CD4-positive, alpha-beta T cell (primary cell): ENCODE data around the gene FBLN1. TPM values are rescaled to one million over a fixed set of nuclear protein-coding genes. Genes with fewer than 3 reads are reported as not detected.

Experiments used
- ATAC-seq: fragments of 200-7000 bp; cut with Tn5 transposase; one replicate; pipeline ENCODE4 v1.10.0; 2022; ENCODE audit warnings: mild to moderate bottlenecking; ENCODE audit not compliant: poor library complexity
- CTCF ChIA-PET: fragments of 350-600 bp; sonication (Branson Sonifier 250); formaldehyde crosslinking; loops from one replicate; lab custom pipeline; 2021; ENCODE audit warnings: antibody characterized with exemption, inconsistent platforms; lab: Charles Lee
- POLR2A ChIA-PET: fragments of 350-600 bp; sonication (Branson Sonifier 250); formaldehyde crosslinking; loops from one replicate; lab custom pipeline; 2021; ENCODE audit warnings: antibody characterized with exemption, inconsistent platforms; lab: Charles Lee
- DNase-seq, 14 experiments: peaks; one replicate each; pipeline ENCODE4 v3.0.0-alpha.2; 2013 to 2020; ENCODE audit warnings: mixed read lengths in 2 of 14
- H3K27ac ChIP-seq, 2 donors: one replicate each; pipeline versions ENCODE4 v1.5.1 to v1.7.0; 2013; ENCODE audit warnings: low read length in 2 of 2, low read depth in 1 of 2, mild to moderate bottlenecking in 1 of 2
- H3K27me3 ChIP-seq, 2 experiments: 1 replicate in 1 of 2; 2 replicates in 1 of 2; pipeline versions ENCODE4 v1.6.1 to v1.7.0; 2013; ENCODE audit warnings: low read length in 2 of 2, control low read depth in 1 of 2, mild to moderate bottlenecking in 1 of 2, moderate library complexity in 1 of 2; ENCODE audit not compliant: insufficient read depth in 2 of 2, control insufficient read depth in 1 of 2
- H3K36me3 ChIP-seq: one replicate; pipeline ENCODE4 v1.6.1; 2013; ENCODE audit warnings: low read length, control low read depth; ENCODE audit not compliant: insufficient read depth
- H3K4me1 ChIP-seq: one replicate; pipeline ENCODE4 v1.6.1; 2013; ENCODE audit warnings: low read length, control low read depth; ENCODE audit not compliant: insufficient read depth
- H3K4me3 ChIP-seq: one replicate; pipeline ENCODE4 v1.5.1; 2013; ENCODE audit warnings: mild to moderate bottlenecking, low read length, moderate library complexity
- H3K9me3 ChIP-seq, 2 experiments: 1 replicate in 1 of 2; 2 replicates in 1 of 2; pipeline versions ENCODE4 v1.6.1 to v1.7.0; 2013; ENCODE audit warnings: low read length in 2 of 2, mild to moderate bottlenecking in 2 of 2, control low read depth in 1 of 2, moderate library complexity in 1 of 2; ENCODE audit not compliant: control insufficient read depth in 1 of 2, insufficient read depth in 1 of 2
- H3K27ac Mint-ChIP-seq: one replicate; pipeline ENCODE4 v1.8.0; 2020; ENCODE audit warnings: mixed read lengths
- H3K27me3 Mint-ChIP-seq: one replicate; pipeline ENCODE4 v1.8.0; 2021; ENCODE audit warnings: mixed read lengths
- H3K36me3 Mint-ChIP-seq: one replicate; pipeline ENCODE4 v1.8.0; 2021; ENCODE audit warnings: low read depth, mixed read lengths
- H3K4me1 Mint-ChIP-seq: one replicate; pipeline ENCODE4 v1.8.0; 2021; ENCODE audit warnings: low read depth, mixed read lengths
- H3K4me3 Mint-ChIP-seq: one replicate; pipeline ENCODE4 v1.8.0; 2020; ENCODE audit warnings: mild to moderate bottlenecking, mixed read lengths
- H3K9me3 Mint-ChIP-seq: one replicate; pipeline ENCODE4 v1.8.0; 2020; ENCODE audit warnings: mixed read lengths
- CTCF ChIP-seq: fragments of 200-600 bp; IDR thresholded peaks from one replicate; pipeline ENCODE4 v1.8.0; 2022; ENCODE audit warnings: antibody characterized with exemption, mild to moderate bottlenecking
- intact Hi-C, 2 experiments: fragments of 100-400 bp; cut with DNase I in 1 of 2; cut with micrococcal nuclease in 1 of 2; formaldehyde crosslinking; loops; one replicate each; pipeline versions ENCODE4 v1.15.1 to v1.9.0; 2023 to 2025; cut with DNase I, micrococcal nuclease
- total RNA-seq, 174 experiments: library from RNA in 2 of 174; stranded (reverse) in 2 of 174; gene quantifications; one replicate each; pipeline ENCODE4 v1.2.3 and lab custom pipeline; 2021 to 2026

FBLN1 gene
- total RNA-seq, 2 experiments from 2014 or later = not detected

- intact Hi-C loops = no loop called here
- no peaks in the 10 kb centered on the region for H3K36me3 Mint-ChIP-seq
Measured at GRCh38 chr22:45574069-45574703, 71.5 kb downstream of the FBLN1 start.

GRCh38 chr22:45575173-45575572 is 72.5 kb downstream of the FBLN1 start:
- intact Hi-C loops = no loop called here
- CTCF ChIA-PET = no interaction called here

More at GRCh38 chr22:45574069-45574703, 71.5 kb downstream of the FBLN1 start:
- peaks cover 5% of the 10 kb centered on the region for H3K9me3 Mint-ChIP-seq
- Histone ChIP-seq H3K9me3 (peaks cover 6 to 12% of the 10 kb centered on the region in 2 experiments), H3K4me1 (peaks cover 4% of the 10 kb centered on the region), H3K4me3 (no peak overlapping the region), H3K27me3 (peaks cover 0 to 14% of the 10 kb centered on the region in 2 experiments), H3K36me3 (no peaks in the 10 kb centered on the region), H3K27ac (no peak overlapping the region)
- ATAC-seq (no peak), DNase-seq (no peak)
- POLR2A ChIA-PET = no interaction called here
- no peak overlapping the region for H3K4me3 Mint-ChIP-seq
- no peak overlapping the region for H3K27ac Mint-ChIP-seq
- CTCF ChIA-PET = no interaction called here
- no peaks in the 10 kb centered on the region for H3K4me1 Mint-ChIP-seq
- TF ChIP-seq CTCF = no peak
- H3K27me3 Mint-ChIP-seq = peaks cover 14% of the 10 kb centered on the region

GRCh38 chr22:45575607-45576272 is 73.1 kb downstream of the FBLN1 start:
- H3K27me3 ChIP-seq = peaks cover 0 to 14% of the 10 kb centered on the region in 2 experiments
- ChIA-PET POLR2A (no interaction called here), CTCF (no interaction called here)
- no peaks in the 10 kb centered on the region for H3K36me3 ChIP-seq
- Mint-ChIP-seq H3K27me3 (peaks cover 14% of the 10 kb centered on the region), H3K4me1 (no peaks in the 10 kb centered on the region), H3K4me3 (no peak overlapping the region), H3K36me3 (no peaks in the 10 kb centered on the region), H3K27ac (no peak overlapping the region), H3K9me3 (no peaks in the 10 kb centered on the region)
- peaks cover 2 to 7% of the 10 kb centered on the region in 2 experiments for H3K9me3 ChIP-seq
- no peak overlapping the region for H3K4me3 ChIP-seq
- intact Hi-C loops = no loop called here
- TF ChIP-seq CTCF = no peak
- peaks cover 4% of the 10 kb centered on the region for H3K4me1 ChIP-seq
- DNase-seq = no peak
- no peak overlapping the region for H3K27ac ChIP-seq
- ATAC-seq = no peak

More at GRCh38 chr22:45575173-45575572, 72.5 kb downstream of the FBLN1 start:
- H3K27me3 Mint-ChIP-seq = peaks cover 14% of the 10 kb centered on the region
- no peak overlapping the region for H3K27ac ChIP-seq
- DNase-seq = no peak
- TF ChIP-seq CTCF = no peak
- no peaks in the 10 kb centered on the region for H3K4me1 Mint-ChIP-seq
- H3K4me1 ChIP-seq = peaks cover 4% of the 10 kb centered on the region
- H3K27me3 ChIP-seq = peaks cover 0 to 14% of the 10 kb centered on the region in 2 experiments
- H3K36me3 Mint-ChIP-seq = no peaks in the 10 kb centered on the region
- H3K9me3 Mint-ChIP-seq = peaks cover 5% of the 10 kb centered on the region
- no peak for ATAC-seq
- H3K4me3 ChIP-seq = no peak overlapping the region
- H3K9me3 ChIP-seq = peaks cover 6 to 8% of the 10 kb centered on the region in 2 experiments
- POLR2A ChIA-PET = no interaction called here
- H3K27ac Mint-ChIP-seq = no peak overlapping the region
- H3K4me3 Mint-ChIP-seq = no peak overlapping the region
- no peaks in the 10 kb centered on the region for H3K36me3 ChIP-seq
